Breast epithelium (tissue), 3 donors: ENCODE results near the gene HOXA11.

Source experiments
- POLR2A ChIP-seq: fragments of 450-650 bp; IDR thresholded peaks from one replicate; pipeline ENCODE4 v1.6.1; 2016; ENCODE audit warnings: antibody characterized with exemption, mild to moderate bottlenecking, moderate library complexity
- TF ChIP-seq, protein P1 (sequence below), 3 donors: fragments of 450-650 bp; IDR thresholded peaks; one replicate each; pipeline ENCODE4 v1.5.1; 2016 to 2017; ENCODE audit warnings: antibody characterized with exemption in 3 of 3, mild to moderate bottlenecking in 3 of 3, moderate library complexity in 3 of 3

DNA sequence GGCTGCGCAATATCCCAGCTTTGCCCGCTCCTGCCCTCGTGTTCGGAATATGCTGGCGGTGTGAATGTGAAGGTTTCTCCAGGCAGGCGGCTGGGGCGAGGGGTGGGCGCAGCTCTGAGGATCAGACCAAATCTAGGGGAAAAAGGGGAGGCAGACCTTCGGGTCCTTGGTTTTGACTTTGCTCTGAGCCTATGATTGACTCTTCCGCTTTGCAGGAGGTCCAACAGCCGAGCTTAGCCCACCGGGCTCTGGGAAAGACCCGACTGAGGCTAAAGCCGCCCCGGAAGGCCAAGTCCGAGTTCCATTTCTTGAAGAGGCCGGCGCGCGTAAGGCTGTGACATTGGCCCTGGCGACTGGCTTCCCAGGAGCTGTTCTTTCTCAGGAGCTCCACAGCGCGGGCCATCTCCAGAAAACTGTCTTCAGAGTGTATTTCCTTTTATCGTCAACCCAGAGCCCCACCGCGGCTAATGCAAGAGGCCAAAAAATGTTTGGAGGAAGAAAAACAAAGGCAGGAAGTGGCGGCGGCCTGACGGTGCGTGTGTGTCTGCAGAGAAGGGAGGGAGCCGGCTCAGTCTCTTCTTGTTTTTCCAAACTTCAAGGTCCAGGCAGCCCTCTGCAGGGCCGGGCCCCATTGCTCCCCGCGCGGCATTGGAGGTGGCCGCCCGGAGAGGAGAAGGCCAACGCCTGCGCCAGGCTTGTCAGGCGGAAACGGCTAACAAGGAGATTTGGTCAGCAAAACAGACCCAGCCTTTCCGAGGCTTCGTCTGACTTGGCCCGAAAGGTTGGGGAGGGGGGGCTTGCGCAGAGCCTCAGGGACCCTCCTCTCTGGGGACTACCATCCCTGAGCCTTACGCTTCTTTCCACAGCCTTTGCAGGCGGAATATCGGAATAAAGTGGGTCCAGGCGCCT, 3.6 kb upstream of the HOXA11 start:
- TF ChIP-seq, protein P1, sequence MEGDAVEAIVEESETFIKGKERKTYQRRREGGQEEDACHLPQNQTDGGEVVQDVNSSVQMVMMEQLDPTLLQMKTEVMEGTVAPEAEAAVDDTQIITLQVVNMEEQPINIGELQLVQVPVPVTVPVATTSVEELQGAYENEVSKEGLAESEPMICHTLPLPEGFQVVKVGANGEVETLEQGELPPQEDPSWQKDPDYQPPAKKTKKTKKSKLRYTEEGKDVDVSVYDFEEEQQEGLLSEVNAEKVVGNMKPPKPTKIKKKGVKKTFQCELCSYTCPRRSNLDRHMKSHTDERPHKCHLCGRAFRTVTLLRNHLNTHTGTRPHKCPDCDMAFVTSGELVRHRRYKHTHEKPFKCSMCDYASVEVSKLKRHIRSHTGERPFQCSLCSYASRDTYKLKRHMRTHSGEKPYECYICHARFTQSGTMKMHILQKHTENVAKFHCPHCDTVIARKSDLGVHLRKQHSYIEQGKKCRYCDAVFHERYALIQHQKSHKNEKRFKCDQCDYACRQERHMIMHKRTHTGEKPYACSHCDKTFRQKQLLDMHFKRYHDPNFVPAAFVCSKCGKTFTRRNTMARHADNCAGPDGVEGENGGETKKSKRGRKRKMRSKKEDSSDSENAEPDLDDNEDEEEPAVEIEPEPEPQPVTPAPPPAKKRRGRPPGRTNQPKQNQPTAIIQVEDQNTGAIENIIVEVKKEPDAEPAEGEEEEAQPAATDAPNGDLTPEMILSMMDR (IDR thresholded peaks at IDR 0.05), result no peak
- TF ChIP-seq POLR2A, result no peak
